Measurements from ENCODE around the gene RAD23B. TPM values are rescaled to one million over a fixed set of nuclear protein-coding genes. Genes with fewer than 3 reads are reported as not detected.

The RAD23B gene
- total and polyA plus RNA-seq, 2 of the 13 experiments (the other 11 are each of a cell fraction or from before 2014, with no cell fraction given) = 133 to 156 TPM

DNA sequence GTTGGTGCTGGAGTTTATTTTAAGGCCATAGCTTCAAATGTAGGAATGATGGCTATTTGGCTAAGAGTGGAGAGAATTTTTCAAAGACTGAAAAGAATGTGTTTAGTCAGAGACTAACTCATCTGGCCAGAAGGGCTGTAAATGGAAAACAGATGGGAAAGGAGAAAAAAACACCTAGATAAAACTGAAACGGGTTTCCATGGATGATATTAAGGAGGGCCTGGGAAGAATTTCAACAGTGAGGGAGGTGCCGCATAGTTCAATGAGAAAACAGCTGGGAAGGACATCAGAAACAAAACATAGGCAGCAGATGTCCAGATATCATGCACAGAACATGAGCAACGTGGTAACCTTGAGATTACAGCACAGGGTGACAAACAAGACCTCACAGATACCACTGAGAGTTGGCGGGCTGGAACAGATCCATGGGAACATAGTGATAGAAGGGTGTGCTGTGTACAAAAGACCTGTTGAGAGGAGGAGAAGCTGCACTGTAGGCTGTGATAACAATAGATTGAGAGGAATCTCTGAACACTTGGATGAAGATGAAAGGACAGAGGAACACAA is 31.2 kb upstream of the RAD23B start (continued):
- no peak for TF ChIP-seq ZNF776 (CRISPR knock-in tag; IDR thresholded peaks at IDR 0.05)
- no peak for TF ChIP-seq MAFF (IDR thresholded peaks at IDR 0.05; ENCODE audit: low read depth, low read length)
- no peak for TF ChIP-seq ZNF367 (CRISPR knock-in tag; IDR thresholded peaks at IDR 0.05; ENCODE audit: borderline replicate concordance)
- peak; percentile 71 for TF ChIP-seq MED1 (CRISPR knock-in tag; IDR thresholded peaks at IDR 0.05)
- TF ChIP-seq, protein P1, sequence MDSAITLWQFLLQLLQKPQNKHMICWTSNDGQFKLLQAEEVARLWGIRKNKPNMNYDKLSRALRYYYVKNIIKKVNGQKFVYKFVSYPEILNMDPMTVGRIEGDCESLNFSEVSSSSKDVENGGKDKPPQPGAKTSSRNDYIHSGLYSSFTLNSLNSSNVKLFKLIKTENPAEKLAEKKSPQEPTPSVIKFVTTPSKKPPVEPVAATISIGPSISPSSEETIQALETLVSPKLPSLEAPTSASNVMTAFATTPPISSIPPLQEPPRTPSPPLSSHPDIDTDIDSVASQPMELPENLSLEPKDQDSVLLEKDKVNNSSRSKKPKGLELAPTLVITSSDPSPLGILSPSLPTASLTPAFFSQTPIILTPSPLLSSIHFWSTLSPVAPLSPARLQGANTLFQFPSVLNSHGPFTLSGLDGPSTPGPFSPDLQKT (CRISPR knock-in tag; IDR thresholded peaks at IDR 0.05; ENCODE audit: borderline replicate concordance) = no peak
- peak; percentile 57; the same call in 1 of the 2 replicates for TF ChIP-seq ZKSCAN8 (CRISPR knock-in tag; IDR thresholded peaks at IDR 0.05; ENCODE audit: borderline replicate concordance)
- TF ChIP-seq KLF6 (CRISPR knock-in tag; IDR thresholded peaks at IDR 0.05) = peak; percentile 66; the same call in 1 of the 2 replicates
- TF ChIP-seq KDM6A (CRISPR knock-in tag; IDR thresholded peaks at IDR 0.05; ENCODE audit: low read depth) = 0 out of 2 replicates have a peak, but pooled peaks have one; percentile 23
- TF ChIP-seq, protein P2, sequence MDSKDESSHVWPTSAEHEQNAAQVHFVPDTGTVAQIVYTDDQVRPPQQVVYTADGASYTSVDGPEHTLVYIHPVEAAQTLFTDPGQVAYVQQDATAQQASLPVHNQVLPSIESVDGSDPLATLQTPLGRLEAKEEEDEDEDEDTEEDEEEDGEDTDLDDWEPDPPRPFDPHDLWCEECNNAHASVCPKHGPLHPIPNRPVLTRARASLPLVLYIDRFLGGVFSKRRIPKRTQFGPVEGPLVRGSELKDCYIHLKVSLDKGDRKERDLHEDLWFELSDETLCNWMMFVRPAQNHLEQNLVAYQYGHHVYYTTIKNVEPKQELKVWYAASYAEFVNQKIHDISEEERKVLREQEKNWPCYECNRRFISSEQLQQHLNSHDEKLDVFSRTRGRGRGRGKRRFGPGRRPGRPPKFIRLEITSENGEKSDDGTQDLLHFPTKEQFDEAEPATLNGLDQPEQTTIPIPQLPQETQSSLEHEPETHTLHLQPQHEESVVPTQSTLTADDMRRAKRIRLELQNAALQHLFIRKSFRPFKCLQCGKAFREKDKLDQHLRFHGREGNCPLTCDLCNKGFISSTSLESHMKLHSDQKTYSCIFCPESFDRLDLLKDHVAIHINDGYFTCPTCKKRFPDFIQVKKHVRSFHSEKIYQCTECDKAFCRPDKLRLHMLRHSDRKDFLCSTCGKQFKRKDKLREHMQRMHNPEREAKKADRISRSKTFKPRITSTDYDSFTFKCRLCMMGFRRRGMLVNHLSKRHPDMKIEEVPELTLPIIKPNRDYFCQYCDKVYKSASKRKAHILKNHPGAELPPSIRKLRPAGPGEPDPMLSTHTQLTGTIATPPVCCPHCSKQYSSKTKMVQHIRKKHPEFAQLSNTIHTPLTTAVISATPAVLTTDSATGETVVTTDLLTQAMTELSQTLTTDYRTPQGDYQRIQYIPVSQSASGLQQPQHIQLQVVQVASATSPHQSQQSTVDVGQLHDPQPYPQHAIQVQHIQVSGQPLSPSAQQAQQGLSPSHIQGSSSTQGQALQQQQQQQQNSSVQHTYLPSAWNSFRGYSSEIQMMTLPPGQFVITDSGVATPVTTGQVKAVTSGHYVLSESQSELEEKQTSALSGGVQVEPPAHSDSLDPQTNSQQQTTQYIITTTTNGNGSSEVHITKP (CRISPR knock-in tag; IDR thresholded peaks at IDR 0.05; ENCODE audit: low read depth) = 0 out of 2 replicates have a peak, but pooled peaks have one; percentile 8
- TF ChIP-seq RXRB (CRISPR knock-in tag; IDR thresholded peaks at IDR 0.05; ENCODE audit: borderline replicate concordance) = peak; percentile 69; the same call in 1 of the 2 replicates
- peak; percentile 99 for TF ChIP-seq SOX5 (CRISPR knock-in tag; IDR thresholded peaks at IDR 0.05; ENCODE audit: borderline replicate concordance)
- TF ChIP-seq ZNF263 (CRISPR knock-in tag; IDR thresholded peaks at IDR 0.05) = no peak
- TF ChIP-seq, protein P3, sequence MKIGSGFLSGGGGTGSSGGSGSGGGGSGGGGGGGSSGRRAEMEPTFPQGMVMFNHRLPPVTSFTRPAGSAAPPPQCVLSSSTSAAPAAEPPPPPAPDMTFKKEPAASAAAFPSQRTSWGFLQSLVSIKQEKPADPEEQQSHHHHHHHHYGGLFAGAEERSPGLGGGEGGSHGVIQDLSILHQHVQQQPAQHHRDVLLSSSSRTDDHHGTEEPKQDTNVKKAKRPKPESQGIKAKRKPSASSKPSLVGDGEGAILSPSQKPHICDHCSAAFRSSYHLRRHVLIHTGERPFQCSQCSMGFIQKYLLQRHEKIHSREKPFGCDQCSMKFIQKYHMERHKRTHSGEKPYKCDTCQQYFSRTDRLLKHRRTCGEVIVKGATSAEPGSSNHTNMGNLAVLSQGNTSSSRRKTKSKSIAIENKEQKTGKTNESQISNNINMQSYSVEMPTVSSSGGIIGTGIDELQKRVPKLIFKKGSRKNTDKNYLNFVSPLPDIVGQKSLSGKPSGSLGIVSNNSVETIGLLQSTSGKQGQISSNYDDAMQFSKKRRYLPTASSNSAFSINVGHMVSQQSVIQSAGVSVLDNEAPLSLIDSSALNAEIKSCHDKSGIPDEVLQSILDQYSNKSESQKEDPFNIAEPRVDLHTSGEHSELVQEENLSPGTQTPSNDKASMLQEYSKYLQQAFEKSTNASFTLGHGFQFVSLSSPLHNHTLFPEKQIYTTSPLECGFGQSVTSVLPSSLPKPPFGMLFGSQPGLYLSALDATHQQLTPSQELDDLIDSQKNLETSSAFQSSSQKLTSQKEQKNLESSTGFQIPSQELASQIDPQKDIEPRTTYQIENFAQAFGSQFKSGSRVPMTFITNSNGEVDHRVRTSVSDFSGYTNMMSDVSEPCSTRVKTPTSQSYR (CRISPR knock-in tag; IDR thresholded peaks at IDR 0.05; ENCODE audit: borderline replicate concordance) = peak; percentile 24; the same call in 1 of the 2 replicates
- no peak for TF ChIP-seq ZNF333 (CRISPR knock-in tag; IDR thresholded peaks at IDR 0.05; ENCODE audit: borderline replicate concordance)
- TF ChIP-seq CEBPG (CRISPR knock-in tag; IDR thresholded peaks at IDR 0.05) = peak; percentile 45; the same call in 1 of the 2 replicates
- TF ChIP-seq ZNF614 (CRISPR knock-in tag; IDR thresholded peaks at IDR 0.05; ENCODE audit: borderline replicate concordance) = peak; percentile 67; the same call in 1 of the 2 replicates
- TF ChIP-seq, protein P4, sequence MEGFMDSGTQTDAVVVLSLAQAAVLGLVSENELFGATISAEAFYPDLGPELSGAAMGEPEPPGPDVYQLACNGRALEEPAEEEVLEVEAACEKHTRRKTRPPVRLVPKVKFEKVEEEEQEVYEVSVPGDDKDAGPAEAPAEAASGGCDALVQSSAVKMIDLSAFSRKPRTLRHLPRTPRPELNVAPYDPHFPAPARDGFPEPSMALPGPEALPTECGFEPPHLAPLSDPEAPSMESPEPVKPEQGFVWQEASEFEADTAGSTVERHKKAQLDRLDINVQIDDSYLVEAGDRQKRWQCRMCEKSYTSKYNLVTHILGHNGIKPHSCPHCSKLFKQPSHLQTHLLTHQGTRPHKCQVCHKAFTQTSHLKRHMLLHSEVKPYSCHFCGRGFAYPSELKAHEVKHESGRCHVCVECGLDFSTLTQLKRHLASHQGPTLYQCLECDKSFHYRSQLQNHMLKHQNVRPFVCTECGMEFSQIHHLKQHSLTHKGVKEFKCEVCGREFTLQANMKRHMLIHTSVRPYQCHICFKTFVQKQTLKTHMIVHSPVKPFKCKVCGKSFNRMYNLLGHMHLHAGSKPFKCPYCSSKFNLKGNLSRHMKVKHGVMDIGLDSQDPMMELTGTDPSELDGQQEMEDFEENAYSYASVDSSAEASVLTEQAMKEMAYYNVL (CRISPR knock-in tag; IDR thresholded peaks at IDR 0.05; ENCODE audit: borderline replicate concordance) = peak; percentile 93; the same call in 1 of the 2 replicates

All from HepG2 (cell line).